ENCODE data around the gene ASIC3.
"Not testable (repeated sequence)": the region's sequence is repeated elsewhere in the genome, so short reads cannot be mapped to it uniquely, and the experiment has no call there.

Gene ASIC3

GRCh38 chr7:151032936-151033863, 15.1 kb upstream of the ASIC3 start:
- DNase-seq (ENCODE audit: low spot score) = no peak

- no peak for DNase-seq (ENCODE audit: low spot score)
Measured at GRCh38 chr7:151033864-151034249, 14.5 kb upstream of the ASIC3 start.

- DNase-seq (ENCODE audit: low spot score) = no peak
Measured at GRCh38 chr7:151034312-151035025, 13.9 kb upstream of the ASIC3 start.

GRCh38 chr7:151035026-151035717, 13.2 kb upstream of the ASIC3 start:
- no peak for DNase-seq (ENCODE audit: low spot score)

- no peak for DNase-seq (ENCODE audit: low spot score)
Measured at GRCh38 chr7:151035902-151036301, 12.4 kb upstream of the ASIC3 start.

GRCh38 chr7:151038951-151039849, 9.1 kb upstream of the ASIC3 start:
- DNase-seq (ENCODE audit: low spot score) = peak; percentile 91

GRCh38 chr7:151039850-151040548, 8.3 kb upstream of the ASIC3 start:
- DNase-seq (ENCODE audit: low spot score) = no peak

GRCh38 chr7:151040616-151041375, 7.5 kb upstream of the ASIC3 start:
- DNase-seq (ENCODE audit: low spot score) = no peak

- not testable (repeated sequence) for DNase-seq (ENCODE audit: low spot score)
Measured at GRCh38 chr7:151043449-151043848, 4.9 kb upstream of the ASIC3 start.

- no peak for DNase-seq (ENCODE audit: low spot score)
Measured at GRCh38 chr7:151043959-151044358, 4.4 kb upstream of the ASIC3 start.

- no peak for DNase-seq (ENCODE audit: low spot score)
Measured at GRCh38 chr7:151045262-151045661, 3.1 kb upstream of the ASIC3 start.

GRCh38 chr7:151045967-151046366, 2.4 kb upstream of the ASIC3 start:
- no peak for DNase-seq (ENCODE audit: low spot score)

GRCh38 chr7:151046603-151047573, 1.4 kb upstream of the ASIC3 start:
- DNase-seq (ENCODE audit: low spot score) = no peak

- DNase-seq (ENCODE audit: low spot score) = no peak
Measured at GRCh38 chr7:151048911-151049463, 656 bp downstream of the ASIC3 start.

GRCh38 chr7:151051108-151051507, 2.8 kb downstream of the ASIC3 start:
- DNase-seq (ENCODE audit: low spot score) = no peak

GRCh38 chr7:151053096-151053495, 4.8 kb downstream of the ASIC3 start:
- DNase-seq (ENCODE audit: low spot score) = no peak

GRCh38 chr7:151053751-151054150, 5.4 kb downstream of the ASIC3 start:
- DNase-seq (ENCODE audit: low spot score) = no peak

- no peak for DNase-seq (ENCODE audit: low spot score)
Measured at GRCh38 chr7:151056283-151056665, 7.9 kb downstream of the ASIC3 start.

Measured in hematopoietic multipotent progenitor cell treated with erythropoietin and hydrocortisone succinate and interleukin-3 and kit ligand, for 15 days (in vitro differentiated cells).